Measurements from ENCODE around the gene SLC15A3.

The SLC15A3 gene

GRCh38 chr11:60944490-60945294 is 7.3 kb downstream of the SLC15A3 start:
- DNase-seq: peak; percentile 11

GRCh38 chr11:60942970-60943565 is 8.9 kb downstream of the SLC15A3 start:
- no peak for DNase-seq

GRCh38 chr11:60942219-60942618 is 9.8 kb downstream of the SLC15A3 start:
- DNase-seq: no peak

- no peak for DNase-seq
Measured at GRCh38 chr11:60941371-60942119, 10.4 kb downstream of the SLC15A3 start.

GRCh38 chr11:60939855-60940254 is 12.1 kb downstream of the SLC15A3 start:
- DNase-seq: no peak

- DNase-seq: no peak
Measured at GRCh38 chr11:60939301-60939700, 12.7 kb downstream of the SLC15A3 start.

GRCh38 chr11:60938500-60938899 is 13.5 kb downstream of the SLC15A3 start:
- DNase-seq: no peak

- no peak for DNase-seq
Measured at GRCh38 chr11:60937811-60938210, 14.2 kb downstream of the SLC15A3 start.

- no peak for DNase-seq
Measured at GRCh38 chr11:60937144-60937527, 14.8 kb downstream of the SLC15A3 start.

GRCh38 chr11:60936467-60937143 is 15.4 kb downstream of the SLC15A3 start:
- no peak for DNase-seq

- no peak for DNase-seq
Measured at GRCh38 chr11:60935676-60936442, 16.1 kb downstream of the SLC15A3 start.

GRCh38 chr11:60934790-60935605 is 17.0 kb downstream of the SLC15A3 start:
- no peak for DNase-seq

GRCh38 chr11:60934124-60934789 is 17.7 kb downstream of the SLC15A3 start:
- no peak for DNase-seq

- DNase-seq: no peak
Measured at GRCh38 chr11:60933416-60934123, 18.4 kb downstream of the SLC15A3 start.

- no peak for DNase-seq
Measured at GRCh38 chr11:60932605-60933356, 19.2 kb downstream of the SLC15A3 start.

GRCh38 chr11:60931917-60932316 is 20.1 kb downstream of the SLC15A3 start:
- DNase-seq: no peak

- no peak for DNase-seq
Measured at GRCh38 chr11:60930394-60930793, 21.6 kb downstream of the SLC15A3 start.

GRCh38 chr11:60929764-60930163 is 22.2 kb downstream of the SLC15A3 start:
- DNase-seq: no peak

GRCh38 chr11:60928563-60929001 is 23.4 kb downstream of the SLC15A3 start:
- no peak for DNase-seq

Measured in CD4-positive, alpha-beta T cell treated with Interleukin-17A for 4 hours (primary cell).